Activated CD4-positive, alpha-beta T cell treated with anti-CD3 and anti-CD28 coated beads, Interleukin-2, amount 50 U/mL, for 48 hours (primary cell): ENCODE measurements around the gene PRAMEF20.
"Not testable (repeated sequence)": the region's sequence is repeated elsewhere in the genome, so short reads cannot be mapped to it uniquely, and the experiment has no call there.

Experiments
- DNase-seq, 2 experiments: peaks; one replicate each; pipeline ENCODE4 v3.0.0-alpha.2; 2020

The PRAMEF20 gene

GRCh38 chr1:13410150-13410549 lies at the start of gene PRAMEF20:
Gene PRAMEF20, plus strand, starts transcription at chr1:13410450. Its CDS starts 5,905 bp downstream, at chr1:13416355.
- not testable (repeated sequence) for DNase-seq

- not testable (repeated sequence) for DNase-seq
Measured at GRCh38 chr1:13362364-13362763, 47.9 kb upstream of the PRAMEF20 start.

DNA sequence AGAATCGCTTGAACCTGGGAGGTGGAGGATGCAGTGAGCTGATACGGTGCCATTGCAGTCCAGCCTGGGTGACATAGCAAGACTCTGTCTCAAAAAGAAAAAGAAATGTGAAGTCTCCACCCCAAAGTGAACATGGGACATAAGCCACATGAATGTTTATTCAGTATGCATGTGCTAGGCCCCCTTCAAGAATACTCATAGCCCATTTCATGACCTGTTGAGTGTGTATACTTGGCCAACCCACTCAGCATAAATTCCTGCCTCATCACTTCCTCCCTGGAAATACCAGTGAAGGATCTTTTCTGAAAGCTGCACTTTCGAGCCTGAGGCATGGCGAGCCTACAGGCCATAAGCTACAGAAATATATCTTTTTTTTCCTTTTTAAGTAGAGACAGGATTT lies 45.3 kb upstream of the PRAMEF20 start:
- DNase-seq, result not testable (repeated sequence)

GRCh38 chr1:13366536-13366935 lies 43.7 kb upstream of the PRAMEF20 start:
- DNase-seq, result not testable (repeated sequence)

GRCh38 chr1:13368544-13368943 lies 41.7 kb upstream of the PRAMEF20 start:
- DNase-seq, result peak; percentile 42 to 53

DNA sequence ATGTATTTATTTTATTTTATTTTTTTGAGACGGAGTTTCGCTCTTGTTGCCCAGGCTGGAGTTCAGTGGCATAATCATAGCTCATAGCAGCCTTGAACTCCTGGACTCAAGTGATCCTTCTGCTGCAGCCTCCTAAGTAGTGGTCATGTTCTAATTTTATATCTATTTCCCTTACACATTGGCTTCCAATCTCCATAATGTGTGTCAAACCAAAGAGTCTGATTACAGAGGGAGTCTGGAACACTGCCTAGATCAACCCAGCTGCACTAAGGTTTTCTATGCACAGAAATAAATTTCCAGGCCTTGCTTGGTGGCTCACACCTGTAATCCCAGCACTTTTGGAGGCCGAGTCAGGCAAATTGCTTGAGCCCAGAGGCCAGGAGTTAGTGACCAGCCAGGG lies 31.3 kb upstream of the PRAMEF20 start:
- DNase-seq, result not testable (repeated sequence)

DNA sequence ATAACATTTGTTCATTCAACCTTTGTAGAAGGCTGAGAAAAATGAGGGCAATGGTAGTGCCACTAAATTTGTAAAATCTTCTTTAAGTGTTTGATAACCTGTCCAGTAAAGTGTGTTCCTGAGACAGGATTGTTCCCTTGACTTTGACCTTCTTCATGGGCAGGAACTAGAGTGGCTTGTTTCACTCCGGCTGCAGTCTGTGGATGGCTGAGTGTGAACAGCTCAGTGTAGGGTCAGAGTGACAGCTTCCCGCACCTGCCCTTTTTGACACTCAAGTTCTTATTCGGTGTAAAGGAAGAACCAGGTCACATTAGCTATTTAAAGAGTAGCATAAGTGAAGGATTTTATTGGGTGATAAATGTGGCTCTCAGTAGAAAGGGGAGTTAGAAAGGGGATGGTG lies 29.9 kb upstream of the PRAMEF20 start:
- DNase-seq, result not testable (repeated sequence)

GRCh38 chr1:13389332-13389731 lies 20.9 kb upstream of the PRAMEF20 start, which contains the start of gene PRAMEF17:
Gene PRAMEF17, plus strand, starts transcription at chr1:13389632. Its CDS starts 26 bp downstream, at chr1:13389658.
- DNase-seq, result not testable (repeated sequence)

- DNase-seq, result not testable (repeated sequence)
Measured at GRCh38 chr1:13393004-13393403, 17.2 kb upstream of the PRAMEF20 start.

GRCh38 chr1:13394761-13395160 lies 15.5 kb upstream of the PRAMEF20 start:
- not testable (repeated sequence) for DNase-seq

GRCh38 chr1:13395311-13395710 lies 14.9 kb upstream of the PRAMEF20 start:
- not testable (repeated sequence) for DNase-seq

GRCh38 chr1:13407811-13408210 lies 2.4 kb upstream of the PRAMEF20 start:
- DNase-seq, result no peak

GRCh38 chr1:13430495-13430894 lies 20.2 kb downstream of the PRAMEF20 start:
- DNase-seq, result no peak

DNA sequence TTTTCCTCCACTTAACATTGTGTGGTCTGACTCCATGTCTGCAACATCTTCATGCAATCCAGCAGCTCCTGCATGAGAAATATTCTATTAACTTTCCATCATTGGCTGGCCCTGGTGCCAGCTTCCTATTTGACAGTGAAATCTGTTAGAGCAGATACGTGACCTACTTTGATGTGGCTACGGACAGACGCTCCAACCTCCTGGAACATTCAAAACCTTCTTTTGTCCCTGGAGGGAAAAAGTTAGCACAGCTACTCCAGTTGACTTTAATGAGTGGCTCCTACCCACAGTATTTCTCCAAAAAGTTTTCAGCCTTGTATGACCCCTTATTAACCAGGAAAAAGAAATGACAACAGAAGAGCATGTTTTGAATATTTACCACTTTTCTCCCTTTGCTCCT lies 22.0 kb downstream of the PRAMEF20 start:
- DNase-seq, result no peak

DNA sequence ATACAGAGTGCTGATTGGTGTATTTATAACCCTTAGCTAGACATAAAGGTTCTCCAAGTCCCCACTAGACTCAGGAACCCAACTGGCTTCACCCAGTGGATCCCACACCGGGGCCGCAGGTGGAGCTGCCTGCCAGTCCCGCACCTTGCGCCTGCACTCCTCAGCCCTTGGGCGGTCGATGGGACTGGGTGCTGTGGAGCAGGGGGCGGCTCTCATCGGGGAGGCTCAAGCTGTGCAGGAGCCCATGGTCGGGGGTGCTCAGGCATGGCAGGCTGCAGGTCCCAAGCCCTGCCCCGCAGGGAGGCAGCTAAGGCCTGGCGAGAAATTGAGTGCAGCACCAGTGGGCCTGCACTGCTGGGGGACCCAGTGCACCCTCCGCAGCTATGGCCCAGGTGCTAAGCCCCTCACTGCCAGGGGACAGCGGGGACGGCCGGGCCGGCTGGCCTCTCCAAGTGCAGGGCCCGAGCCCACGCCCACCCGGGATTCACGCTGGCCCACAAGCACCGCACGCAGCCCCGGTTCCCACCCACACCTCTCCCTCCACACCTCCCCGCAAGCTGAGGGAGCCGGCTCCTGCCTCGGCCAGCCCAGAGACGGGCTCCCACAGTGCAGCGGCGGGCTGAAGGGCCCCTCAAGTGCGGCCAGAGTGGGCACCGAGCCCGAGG lies 23.6 kb downstream of the PRAMEF20 start:
- DNase-seq, result not testable (repeated sequence)

- DNase-seq, result no peak
Measured at GRCh38 chr1:13435458-13435857, 25.2 kb downstream of the PRAMEF20 start.

- DNase-seq, result not testable (repeated sequence)
Measured at GRCh38 chr1:13439104-13439783, 29.0 kb downstream of the PRAMEF20 start.

- no peak for DNase-seq
Measured at GRCh38 chr1:13443335-13443979, 33.2 kb downstream of the PRAMEF20 start.

DNA sequence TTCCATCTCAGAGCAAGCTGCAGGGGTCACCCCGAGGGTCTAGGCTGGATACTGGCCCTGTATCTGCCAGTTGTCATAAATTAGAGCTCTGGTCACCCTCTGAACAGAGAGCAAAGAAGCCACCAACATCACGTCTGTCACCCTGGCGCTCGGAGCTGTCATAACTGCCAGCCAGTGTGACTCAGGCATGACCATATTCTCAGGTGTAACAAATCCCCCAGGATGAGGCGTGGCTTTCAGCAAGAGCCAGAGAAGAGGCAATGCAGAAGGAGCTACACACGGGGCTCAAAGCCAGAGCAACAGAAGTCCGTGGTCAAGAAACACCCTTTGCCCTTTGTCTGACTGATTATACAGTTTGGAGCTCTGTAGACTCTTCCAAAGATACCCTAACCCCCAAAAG lies 40.0 kb downstream of the PRAMEF20 start:
- DNase-seq, result no peak

DNA sequence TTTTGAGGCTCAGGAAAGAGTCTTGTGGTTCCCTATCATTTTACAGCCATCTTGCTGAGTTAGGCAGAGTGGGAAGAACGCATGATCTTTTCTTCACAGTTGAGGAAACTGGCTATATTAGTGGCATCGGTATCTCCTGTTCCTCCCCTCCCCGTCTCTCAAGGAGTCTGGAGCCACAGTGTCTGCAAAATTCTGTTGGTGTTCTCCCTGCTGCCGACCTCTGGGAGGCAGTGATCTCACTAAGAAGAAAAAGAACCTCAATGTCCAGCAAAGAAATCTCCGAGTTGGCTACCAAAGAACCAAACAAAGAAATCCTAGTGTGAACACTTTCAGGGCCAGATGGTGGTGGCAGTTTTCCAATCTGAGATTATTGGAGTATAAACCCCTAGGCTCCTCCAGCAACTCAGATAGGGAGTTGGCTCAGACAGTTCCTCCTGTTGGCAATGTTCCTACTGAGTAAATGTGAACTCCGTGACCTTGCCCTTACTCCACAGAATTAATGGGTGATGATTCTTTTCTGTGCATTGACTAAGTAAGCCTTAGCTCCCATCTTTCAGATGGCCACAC lies 41.2 kb downstream of the PRAMEF20 start:
- DNase-seq, result no peak

GRCh38 chr1:13456904-13457532 lies 46.8 kb downstream of the PRAMEF20 start:
- DNase-seq, result no peak

GRCh38 chr1:13461977-13462376 lies 51.7 kb downstream of the PRAMEF20 start:
- no peak for DNase-seq

GRCh38 chr1:13462682-13463081 lies 52.4 kb downstream of the PRAMEF20 start:
- DNase-seq, result no peak
